HG02870 (cell line): ENCODE measurements around the gene SERTM2.
A peak's percentile ranks its signal among the peaks of the same experiment; 100 is the strongest.
"Not testable (repeated sequence)": the region's sequence is repeated elsewhere in the genome, so short reads cannot be mapped to it uniquely, and the experiment has no call there.

Experiments
- ATAC-seq: cut with Tn5 transposase; IDR thresholded peaks from one replicate; pipeline ENCODE4 v1.9.1; 2021; ENCODE audit warnings: mild to moderate bottlenecking, moderate library complexity; ENCODE audit not compliant: unreplicated experiment

SERTM2 gene

GRCh38 chrX:111511477-111511876, at the start of gene SERTM2:
Gene SERTM2, plus strand, starts transcription at chrX:111511645. Its CDS starts 7,213 bp downstream, at chrX:111518858.
- ATAC-seq: peak; percentile 94

DNA sequence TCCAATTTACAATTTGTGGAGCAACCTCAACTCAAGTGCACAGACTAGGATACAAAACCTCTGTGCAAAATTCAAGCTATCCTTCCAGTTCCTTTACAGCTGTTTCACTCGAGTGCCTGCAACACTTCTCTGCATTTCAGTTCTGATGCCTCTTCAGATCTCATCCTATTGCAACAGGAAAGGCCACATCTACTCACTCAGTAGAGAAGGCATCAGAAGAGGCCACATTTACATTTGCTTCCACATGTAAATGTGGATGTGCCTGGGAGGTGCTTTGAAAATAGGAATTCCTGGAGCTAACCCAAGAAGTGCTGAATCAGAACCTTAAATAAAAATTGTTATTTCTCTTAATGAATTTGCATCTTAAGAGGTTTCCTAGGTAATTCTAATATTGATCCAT, 45.8 kb upstream of the SERTM2 start:
- ATAC-seq: no peak

GRCh38 chrX:111467896-111468295, 43.5 kb upstream of the SERTM2 start:
- ATAC-seq: no peak

DNA sequence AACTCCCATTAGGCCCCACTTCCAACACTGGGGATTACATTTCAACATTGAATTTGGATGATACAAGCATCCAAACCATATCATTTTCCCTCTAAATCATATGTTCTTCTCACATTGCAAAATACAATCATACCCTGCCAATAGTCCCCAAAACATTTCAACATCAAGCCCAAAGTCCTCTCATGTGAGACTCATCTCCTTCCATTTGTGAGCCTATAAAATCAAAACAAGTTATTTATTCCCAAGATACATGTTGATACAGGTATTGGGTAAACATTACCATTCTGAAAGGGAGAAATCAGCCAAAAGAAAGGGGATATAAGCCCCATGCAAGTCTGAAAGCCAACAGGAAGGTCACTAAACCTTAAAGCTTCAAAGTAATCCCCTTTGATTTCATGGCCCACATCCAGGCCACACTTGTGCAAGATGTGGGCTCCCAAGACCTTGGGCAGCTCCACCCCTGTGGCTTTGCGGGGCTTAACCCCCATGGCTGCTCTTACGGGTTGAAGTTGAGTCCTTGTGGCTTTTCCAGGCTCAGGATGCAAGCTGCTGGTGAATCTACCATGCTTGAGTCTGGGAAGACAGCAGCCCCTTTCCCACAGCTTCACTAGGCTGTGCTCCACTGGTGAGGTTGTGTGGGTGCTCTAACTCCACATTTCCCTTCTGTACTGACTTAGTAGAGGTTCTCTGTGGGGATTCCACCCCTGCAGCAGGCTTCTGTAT, 40.6 kb upstream of the SERTM2 start:
- ATAC-seq: no peak

- ATAC-seq: no peak
These were observed 29.5 kb upstream of the SERTM2 start for GRCh38 chrX:111481896-111482295.

GRCh38 chrX:111483135-111483534, 28.3 kb upstream of the SERTM2 start:
- no peak for ATAC-seq

- ATAC-seq: no peak
These were observed 27.6 kb upstream of the SERTM2 start for GRCh38 chrX:111483881-111484280.

DNA sequence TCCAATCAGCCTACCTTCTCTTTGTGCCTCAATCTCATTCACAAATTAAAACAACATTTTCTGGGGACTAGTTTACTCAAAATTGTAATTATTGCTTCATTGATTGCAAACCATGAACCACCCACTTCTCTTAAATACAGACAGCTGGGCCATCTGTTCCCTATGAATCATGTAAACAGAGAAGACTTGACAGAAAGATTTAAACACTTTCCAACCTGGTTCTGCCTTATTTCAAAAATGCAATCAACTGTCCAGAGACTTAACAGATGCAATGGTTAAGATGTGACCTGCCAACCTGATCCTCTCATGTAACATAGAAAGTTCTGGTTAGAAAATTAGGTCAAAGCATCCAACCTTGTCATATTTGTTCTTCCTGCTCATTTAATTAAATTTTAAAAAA, 20.8 kb upstream of the SERTM2 start:
- no peak for ATAC-seq

DNA sequence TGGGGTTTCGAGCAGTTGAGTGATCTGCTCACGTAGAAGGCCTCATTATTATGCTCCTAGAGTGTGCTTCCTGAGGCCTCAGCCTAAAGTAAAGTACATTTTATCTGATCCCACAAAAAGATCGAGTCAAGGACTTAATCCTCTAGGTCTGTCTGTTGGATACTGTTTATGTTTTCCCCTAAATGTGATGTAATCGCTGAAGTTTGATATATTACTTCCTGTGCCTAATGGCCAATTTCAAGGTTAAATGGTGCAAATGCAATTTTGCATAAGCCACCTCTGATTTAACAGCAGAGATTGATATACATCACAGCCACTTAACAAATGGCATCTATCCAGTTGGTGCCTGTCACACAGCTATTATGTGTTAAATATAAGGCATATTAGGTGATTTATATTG, 19.4 kb upstream of the SERTM2 start:
- no peak for ATAC-seq

- no peak for ATAC-seq
These were observed 12.8 kb upstream of the SERTM2 start for GRCh38 chrX:111498538-111499103.

- no peak for ATAC-seq
These were observed 7.9 kb upstream of the SERTM2 start for GRCh38 chrX:111503485-111503993.

GRCh38 chrX:111504941-111505340, 6.5 kb upstream of the SERTM2 start:
- ATAC-seq: no peak

DNA sequence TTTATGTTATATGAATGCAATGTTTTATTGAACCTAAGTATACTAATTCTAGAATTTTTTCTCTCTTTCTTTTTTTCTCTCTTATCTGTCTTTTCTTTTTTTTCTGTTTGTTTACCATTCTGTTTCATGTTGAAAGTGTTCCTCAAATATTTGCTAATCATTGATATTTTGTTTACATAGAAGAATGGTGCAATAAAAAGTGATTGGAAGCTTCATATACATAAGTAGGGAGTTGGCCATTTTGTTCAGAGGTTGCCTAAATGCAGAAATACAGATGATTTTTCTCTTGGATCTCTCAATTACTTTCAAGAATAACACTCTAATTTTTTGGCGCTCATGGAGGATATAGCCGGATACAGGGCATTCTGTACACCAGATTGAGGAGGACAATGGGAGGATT, 5.7 kb upstream of the SERTM2 start:
- no peak for ATAC-seq

DNA sequence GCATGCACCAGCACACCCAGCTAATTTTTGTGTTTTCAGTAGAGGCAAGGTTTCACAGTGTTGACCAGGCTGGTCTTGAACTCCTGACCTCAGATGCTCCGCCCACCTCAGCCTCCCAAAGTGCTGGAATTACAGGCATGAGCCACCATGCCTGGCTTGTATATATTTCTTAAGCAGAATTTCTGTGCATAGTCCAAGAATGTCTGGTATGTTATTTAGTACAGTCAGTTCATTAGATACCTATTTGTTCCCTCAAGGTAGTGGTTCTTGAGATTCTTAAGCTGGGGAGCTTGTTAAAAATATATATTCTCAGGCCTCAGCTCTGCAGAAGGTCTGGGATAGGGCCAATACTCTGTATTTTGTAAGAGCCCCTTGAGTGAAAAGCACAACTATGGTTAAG, 4.6 kb upstream of the SERTM2 start:
- no peak for ATAC-seq

DNA sequence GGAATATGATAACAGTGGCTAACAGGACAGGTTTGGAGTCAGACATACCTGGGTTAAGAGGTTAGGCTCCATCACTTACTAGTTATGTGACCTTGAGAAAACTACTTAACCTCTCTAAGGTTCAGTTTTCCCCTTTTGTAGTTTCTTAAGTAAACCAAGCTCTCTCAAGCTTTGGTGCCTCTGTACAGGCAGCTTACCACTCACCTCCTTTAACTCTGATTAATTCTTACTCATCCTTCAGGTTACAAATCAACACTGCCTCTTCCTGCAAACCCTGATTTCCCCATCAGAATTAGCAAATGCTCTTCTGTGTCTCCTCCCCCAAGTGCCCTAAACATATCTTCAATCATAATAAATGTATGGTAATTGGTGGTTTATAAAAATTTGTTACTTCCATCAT, 3.5 kb upstream of the SERTM2 start:
- no peak for ATAC-seq

- no peak for ATAC-seq
These were observed 3.9 kb downstream of the SERTM2 start for GRCh38 chrX:111515298-111515697.

GRCh38 chrX:111518667-111519066, 7.2 kb downstream of the SERTM2 start:
- ATAC-seq: no peak

DNA sequence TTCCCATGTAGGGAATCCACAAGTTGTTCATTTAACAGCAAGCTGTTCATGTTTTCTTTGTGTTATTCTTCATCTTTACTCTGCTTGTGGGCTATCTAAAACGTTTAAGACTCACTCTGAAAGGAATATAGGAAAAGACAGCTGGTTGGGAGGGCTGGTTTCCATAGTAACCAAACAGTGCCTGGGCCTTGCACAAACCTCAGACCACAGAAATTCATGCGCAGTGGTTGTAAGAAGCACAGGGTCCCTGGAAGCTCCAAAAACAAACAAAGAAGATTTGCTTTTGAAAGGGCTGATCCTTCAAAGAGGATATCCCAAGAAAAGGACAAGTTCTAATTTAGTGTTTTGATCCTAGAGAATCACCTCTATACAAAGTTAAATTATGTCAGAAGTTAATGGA, 7.8 kb downstream of the SERTM2 start:
- no peak for ATAC-seq

DNA sequence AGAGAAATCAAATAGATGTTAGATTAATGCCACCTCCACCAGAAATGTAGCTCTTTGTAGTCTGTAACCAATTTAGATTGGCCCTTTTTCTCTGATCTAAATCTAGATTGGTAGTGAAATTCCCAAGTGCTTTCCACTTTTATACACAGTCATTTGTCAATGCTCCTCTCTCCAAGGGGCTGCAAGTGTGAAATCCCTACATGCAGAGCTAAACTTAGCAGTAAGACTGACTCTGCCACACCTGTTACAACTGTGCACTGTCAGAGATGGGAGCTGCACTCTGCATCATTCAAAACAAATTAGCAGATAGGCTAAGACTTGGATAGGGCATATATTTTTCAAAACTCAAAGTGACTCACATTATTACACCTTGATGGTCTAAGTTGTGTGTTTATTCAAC, 9.1 kb downstream of the SERTM2 start:
- ATAC-seq: no peak

DNA sequence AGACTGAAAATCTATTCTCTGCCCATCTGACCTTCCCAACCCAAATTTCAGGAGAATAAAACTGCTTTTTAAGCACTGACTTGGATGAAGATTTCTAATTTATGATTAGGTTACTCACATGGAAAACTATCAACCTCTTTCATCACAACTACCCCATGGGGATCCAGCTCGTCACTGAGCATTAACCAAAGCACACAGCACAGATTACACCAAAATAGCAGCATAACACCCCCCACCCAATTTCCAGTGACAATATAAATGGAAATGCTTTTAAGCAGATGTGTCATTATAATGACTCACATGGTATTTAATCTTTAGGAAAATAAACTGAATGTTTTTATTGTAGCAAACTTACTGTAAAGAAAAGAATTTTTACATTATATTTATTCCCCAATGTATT, 9.7 kb downstream of the SERTM2 start:
- no peak for ATAC-seq

DNA sequence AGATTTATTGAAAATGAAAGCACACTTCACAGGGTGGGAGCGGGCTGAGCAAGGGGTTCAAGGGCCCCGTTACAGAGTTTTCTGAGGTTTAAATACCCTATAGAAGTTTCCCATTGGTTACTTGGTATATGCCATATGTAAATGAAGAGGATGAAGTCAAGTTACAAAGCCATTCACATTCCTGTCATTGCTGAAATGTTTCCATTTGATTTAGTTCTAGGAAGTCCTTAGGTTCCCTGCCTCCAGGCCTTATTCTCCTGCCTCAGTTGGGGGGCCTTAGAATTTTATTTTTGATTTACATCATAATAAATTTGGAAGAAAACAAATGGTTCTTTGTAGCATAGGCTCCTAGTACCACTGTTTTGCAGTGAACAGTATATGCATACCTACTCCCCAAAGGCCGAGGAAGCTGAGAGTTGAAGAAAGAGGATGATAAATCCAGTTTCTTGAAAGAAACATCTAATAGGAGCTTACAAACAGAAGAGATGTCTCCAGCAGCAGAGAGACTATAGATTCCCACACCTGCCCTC, 31.8 kb downstream of the SERTM2 start:
- no peak for ATAC-seq

- ATAC-seq: not testable (repeated sequence)
These were observed 37.8 kb downstream of the SERTM2 start for GRCh38 chrX:111549235-111549634.
